Mammary epithelial cell (primary cell): Measurements from ENCODE around the gene KRT86.

Source experiments
- EZH2 ChIP-seq: IDR thresholded peaks from 2 replicates; pipeline ENCODE4 v1.6.1; 2012; ENCODE audit warnings: low read length, inconsistent platforms, borderline replicate concordance
- TF ChIP-seq, protein P1 (sequence below), 2 donors: IDR thresholded peaks in 1 of 2; conservative IDR thresholded peaks in 1 of 2; 2 replicates each; pipeline ENCODE4 v1.5.1; 2011 to 2012; ENCODE audit warnings: inconsistent platforms in 2 of 2, low read length in 2 of 2, mild to moderate bottlenecking in 2 of 2, control low read depth in 1 of 2, low read depth in 1 of 2; ENCODE audit not compliant: insufficient read depth in 1 of 2; ENCODE audit errors: extremely low read depth in 1 of 2

GRCh38 chr12:52244615-52244994, 29.8 kb upstream of the KRT86 start:
- TF ChIP-seq, protein P1, sequence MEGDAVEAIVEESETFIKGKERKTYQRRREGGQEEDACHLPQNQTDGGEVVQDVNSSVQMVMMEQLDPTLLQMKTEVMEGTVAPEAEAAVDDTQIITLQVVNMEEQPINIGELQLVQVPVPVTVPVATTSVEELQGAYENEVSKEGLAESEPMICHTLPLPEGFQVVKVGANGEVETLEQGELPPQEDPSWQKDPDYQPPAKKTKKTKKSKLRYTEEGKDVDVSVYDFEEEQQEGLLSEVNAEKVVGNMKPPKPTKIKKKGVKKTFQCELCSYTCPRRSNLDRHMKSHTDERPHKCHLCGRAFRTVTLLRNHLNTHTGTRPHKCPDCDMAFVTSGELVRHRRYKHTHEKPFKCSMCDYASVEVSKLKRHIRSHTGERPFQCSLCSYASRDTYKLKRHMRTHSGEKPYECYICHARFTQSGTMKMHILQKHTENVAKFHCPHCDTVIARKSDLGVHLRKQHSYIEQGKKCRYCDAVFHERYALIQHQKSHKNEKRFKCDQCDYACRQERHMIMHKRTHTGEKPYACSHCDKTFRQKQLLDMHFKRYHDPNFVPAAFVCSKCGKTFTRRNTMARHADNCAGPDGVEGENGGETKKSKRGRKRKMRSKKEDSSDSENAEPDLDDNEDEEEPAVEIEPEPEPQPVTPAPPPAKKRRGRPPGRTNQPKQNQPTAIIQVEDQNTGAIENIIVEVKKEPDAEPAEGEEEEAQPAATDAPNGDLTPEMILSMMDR (conservative IDR thresholded peaks at IDR 0.05 in 1 of 2, IDR thresholded peaks at IDR 0.05 in 1 of 2; ENCODE audit: extremely low read depth in 1 of 2, insufficient read depth in 1 of 2, low read depth in 1 of 2, low read length in 2 of 2): no peak
- no peak for TF ChIP-seq EZH2
